Spinal cord (tissue), 10 donors: ENCODE data around the gene ZNF385C. TPM values are rescaled to one million over a fixed set of nuclear protein-coding genes. Genes with fewer than 3 reads are reported as not detected.

Experiments
- DNase-seq, 6 donors: peaks; one replicate each; pipeline versions ENCODE4 v3.0.0 to v3.0.0-alpha.2; 2013 to 2015; ENCODE audit warnings: low spot score in 6 of 6, low read depth in 4 of 6
- H3K27ac ChIP-seq: one replicate; pipeline ENCODE4 v1.5.1; 2013; ENCODE audit warnings: low read depth, low read length, control low read depth
- H3K27me3 ChIP-seq: one replicate; pipeline ENCODE4 v1.6.1; 2013; ENCODE audit warnings: low read length; ENCODE audit not compliant: control insufficient read depth, insufficient read depth
- H3K36me3 ChIP-seq: one replicate; pipeline ENCODE4 v1.6.1; 2013; ENCODE audit warnings: low read length; ENCODE audit not compliant: control insufficient read depth, insufficient read depth
- H3K4me1 ChIP-seq: one replicate; pipeline ENCODE4 v1.6.1; 2013; ENCODE audit warnings: low read length; ENCODE audit not compliant: control insufficient read depth, insufficient read depth
- H3K4me3 ChIP-seq: one replicate; pipeline ENCODE4 v1.5.1; 2013; ENCODE audit warnings: low read depth, low read length, control low read depth
- H3K9me3 ChIP-seq: one replicate; pipeline ENCODE4 v1.6.1; 2013; ENCODE audit warnings: low read length; ENCODE audit not compliant: control insufficient read depth, insufficient read depth
- WGBS: methylation state at CpG from one replicate; pipeline ENCODE4 v1.1.5; 2013; ENCODE audit warnings: missing lambda C conversion rate; ENCODE audit not compliant: insufficient coverage; 5-methylcytosine and 5-hydroxymethylcytosine counted together
- polyA plus RNA-seq, 2 donors: library from polyadenylated mRNA; unstranded; fragments of 120-200 nt; gene quantifications; one replicate each; pipeline ENCODE4 v1.2.1, GENCODE V29; 2013; ENCODE audit not compliant: insufficient read length in 2 of 2
- total RNA-seq, 2 donors: library from RNA; depleted of rRNA in 1 of 2; stranded (reverse); fragments of 120-200 nt in 1 of 2; fragments of >200 nt in 1 of 2; gene quantifications; one replicate each; pipeline versions ENCODE4 v1.2.3 to v1.2.4, GENCODE V29; 2013 to 2014
- donor health status: healthy.

Gene ZNF385C
- total and polyA plus RNA-seq, 4 donors: 0.50 to 7.3 (median 3.9) TPM

DNA sequence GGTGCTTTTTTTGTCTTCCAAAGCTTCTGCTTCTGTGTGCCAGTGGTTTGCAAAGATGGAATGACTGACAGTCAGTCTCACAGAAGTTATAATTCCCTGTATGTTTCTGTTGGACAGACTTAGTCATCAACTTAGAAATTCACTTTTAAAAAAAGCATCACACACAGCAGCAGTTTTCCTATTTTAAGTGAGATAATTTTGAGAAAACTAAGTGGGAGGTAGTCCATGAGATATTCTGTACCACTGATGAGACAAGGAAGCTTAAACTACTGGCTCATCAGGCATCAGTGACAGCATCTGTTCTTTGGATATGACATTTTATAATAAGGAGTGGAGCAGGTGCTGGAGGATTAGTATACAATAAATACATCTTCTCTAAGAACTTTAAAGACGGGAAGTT, 111.6 kb downstream of the ZNF385C start:
- no peaks in the 10 kb centered on the region for H3K9me3 ChIP-seq
- peaks cover 2% of the 10 kb centered on the region for H3K4me1 ChIP-seq
- peaks cover 58% of the 10 kb centered on the region for H3K36me3 ChIP-seq
- no peaks in the 10 kb centered on the region for H3K27me3 ChIP-seq
- WGBS: no CpG with 5 or more reads among the region's 1 CpG
- no peak overlapping the region for H3K4me3 ChIP-seq
- DNase-seq: no peak
- H3K27ac ChIP-seq: no peak overlapping the region

DNA sequence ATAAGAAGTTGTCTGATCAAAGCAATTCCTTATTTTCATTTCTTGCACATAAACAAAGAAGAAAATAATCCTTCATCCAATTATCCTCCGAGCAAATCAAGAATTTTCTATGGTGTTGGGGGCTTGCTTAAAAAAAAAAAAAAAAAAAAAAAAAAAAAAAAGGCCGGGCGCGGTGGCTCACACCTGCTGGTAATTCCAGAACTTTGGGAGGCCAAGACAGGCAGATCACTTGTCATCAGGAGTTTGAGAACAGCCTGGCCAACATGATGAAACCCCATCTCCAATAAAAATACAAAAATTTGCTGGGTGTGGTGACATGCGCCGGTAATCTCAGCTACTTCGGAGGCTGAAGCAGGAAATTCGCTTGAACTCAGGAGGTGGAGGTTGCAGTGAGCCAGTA, 112.4 kb downstream of the ZNF385C start:
- WGBS: 100% methylated on average over 4 of the region's 8 CpGs

DNA sequence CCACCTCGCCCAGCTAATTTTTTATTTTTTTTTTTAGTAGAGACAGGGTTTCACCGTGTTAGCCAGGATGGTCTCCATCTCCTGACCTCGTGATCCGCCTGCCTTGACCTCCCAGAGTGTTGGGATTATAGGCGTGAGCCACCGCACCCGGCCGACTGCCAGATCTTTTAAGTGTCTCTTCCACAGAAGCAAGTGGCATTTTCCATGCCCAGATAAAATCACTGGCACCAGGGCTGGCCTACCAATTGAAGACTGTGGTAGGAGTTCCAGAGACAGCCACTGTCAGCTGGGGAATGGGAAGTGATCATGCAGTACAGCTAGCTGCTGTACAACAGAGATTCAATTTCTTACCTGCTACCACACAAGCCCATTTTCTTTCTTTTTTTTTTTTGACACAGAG, 113.8 kb downstream of the ZNF385C start:
- 93% methylated on average over 7 of the region's 8 CpGs for WGBS
- no peaks in the 10 kb centered on the region for H3K4me1 ChIP-seq
- H3K9me3 ChIP-seq: no peaks in the 10 kb centered on the region
- H3K4me3 ChIP-seq: no peak overlapping the region
- no peak for DNase-seq
- peaks cover 63% of the 10 kb centered on the region for H3K36me3 ChIP-seq
- no peak overlapping the region for H3K27ac ChIP-seq
- H3K27me3 ChIP-seq: no peaks in the 10 kb centered on the region

More for the DNA sequence above, 112.4 kb downstream of the ZNF385C start:
- no peaks in the 10 kb centered on the region for H3K4me1 ChIP-seq
- DNase-seq: no peak
- no peak overlapping the region for H3K4me3 ChIP-seq
- no peaks in the 10 kb centered on the region for H3K27me3 ChIP-seq
- H3K9me3 ChIP-seq: no peaks in the 10 kb centered on the region
- no peak overlapping the region for H3K27ac ChIP-seq
- H3K36me3 ChIP-seq: peaks cover 62% of the 10 kb centered on the region

DNA sequence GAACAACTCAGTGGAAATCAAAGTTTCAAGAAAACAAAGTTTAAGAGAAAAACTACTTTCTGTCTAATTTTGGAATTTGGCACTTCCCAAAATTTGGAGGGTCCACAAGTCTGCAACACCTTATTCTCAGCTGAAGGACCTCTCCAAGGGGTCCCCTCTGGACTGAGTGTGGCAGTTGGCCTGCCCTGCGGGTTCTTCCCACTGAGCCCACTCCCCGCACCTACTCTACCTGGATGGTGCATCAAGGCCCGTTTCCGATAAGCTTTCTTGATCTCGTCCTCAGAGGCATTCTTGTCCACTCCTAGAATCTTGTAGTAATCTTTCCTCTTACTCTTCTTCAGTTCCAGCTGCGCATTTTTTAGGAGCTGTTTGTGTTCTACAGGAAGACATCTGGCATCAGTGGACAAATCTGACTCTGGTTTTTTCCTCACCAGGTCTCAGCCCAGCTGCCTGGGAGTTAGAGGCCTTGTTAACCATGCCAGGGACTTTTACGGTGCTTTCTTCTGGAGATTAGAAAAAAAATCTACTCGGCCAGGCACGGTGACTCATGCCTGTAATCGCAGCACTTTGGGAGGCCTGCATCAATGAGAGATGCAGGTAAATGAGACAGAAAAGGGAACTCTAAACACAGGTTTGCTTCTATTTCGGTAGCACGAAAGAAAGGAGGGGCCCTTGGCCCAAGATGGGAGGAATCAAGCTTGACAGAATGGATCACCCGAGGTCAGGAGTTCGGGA, 116.1 kb downstream of the ZNF385C start:
- WGBS: 95% methylated on average over 11 of the region's 14 CpGs
- Histone ChIP-seq H3K4me1 (no peaks in the 10 kb centered on the region), H3K9me3 (no peaks in the 10 kb centered on the region), H3K27ac (no peak overlapping the region), H3K36me3 (peaks cover 75% of the 10 kb centered on the region), H3K27me3 (no peaks in the 10 kb centered on the region), H3K4me3 (no peak overlapping the region)
- no peak for DNase-seq

DNA sequence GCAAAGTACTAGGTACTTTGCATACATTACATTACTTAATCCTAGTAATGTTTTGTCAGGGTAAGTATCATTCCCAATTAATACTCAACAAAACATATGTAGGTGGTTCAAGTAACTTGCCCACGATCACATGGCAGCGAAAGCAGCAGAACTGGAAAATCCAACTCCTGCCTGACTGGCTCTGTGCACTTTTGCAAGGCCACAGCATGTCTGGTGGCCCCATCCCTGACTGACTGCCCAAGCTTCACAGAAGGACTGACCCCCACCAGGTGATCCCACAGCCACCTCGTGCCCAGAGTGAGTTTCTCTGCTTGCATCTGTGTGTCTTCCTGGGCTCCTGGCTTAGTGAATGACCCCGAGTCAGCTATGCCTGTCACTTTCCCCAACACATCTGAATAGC, 120.3 kb downstream of the ZNF385C start:
- no peak overlapping the region for H3K4me3 ChIP-seq
- no peaks in the 10 kb centered on the region for H3K27me3 ChIP-seq
- H3K4me1 ChIP-seq: peaks cover 30% of the 10 kb centered on the region
- H3K36me3 ChIP-seq: peaks cover 96% of the 10 kb centered on the region
- DNase-seq: no peak
- 92% methylated on average over 4 of the region's 4 CpGs for WGBS
- no peaks in the 10 kb centered on the region for H3K9me3 ChIP-seq
- H3K27ac ChIP-seq: no peak overlapping the region

DNA sequence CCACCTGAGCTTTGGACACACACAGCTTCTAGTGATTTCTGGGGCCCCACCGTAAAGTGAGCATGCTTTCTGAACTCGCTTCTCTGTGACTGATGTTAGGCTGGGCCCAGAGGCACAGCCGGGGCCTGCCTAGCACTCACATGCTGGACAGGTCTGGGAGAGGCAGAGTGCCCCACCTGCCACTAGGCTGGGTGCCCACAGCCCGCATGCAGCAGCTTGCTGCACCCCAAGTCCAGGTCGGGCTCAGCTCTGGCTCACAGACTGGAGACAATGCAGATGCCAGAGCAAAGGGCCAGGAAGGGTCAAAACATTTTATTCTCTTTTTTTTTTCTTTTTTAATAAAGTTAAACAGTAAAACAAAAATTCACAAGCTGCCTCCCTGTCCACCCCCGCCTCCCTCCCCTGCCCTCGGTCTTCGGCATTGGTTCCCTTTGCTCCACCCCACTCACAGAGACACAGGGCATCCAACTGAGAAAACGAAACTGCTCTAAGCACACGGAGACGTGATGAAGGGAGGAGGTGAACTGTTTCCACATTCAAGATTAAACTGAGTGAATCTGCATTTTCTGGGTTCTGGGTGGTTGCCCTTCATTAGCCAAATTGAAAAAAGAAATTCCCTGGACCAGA, 122.0 kb downstream of the ZNF385C start:
- no peak for DNase-seq
- H3K36me3 ChIP-seq: peaks cover 94% of the 10 kb centered on the region
- no peak overlapping the region for H3K4me3 ChIP-seq
- WGBS: 96% methylated on average over 4 of the region's 11 CpGs
- no peaks in the 10 kb centered on the region for H3K9me3 ChIP-seq
- H3K27me3 ChIP-seq: no peaks in the 10 kb centered on the region
- peak overlapping the region; percentile 64 for H3K27ac ChIP-seq
- H3K4me1 ChIP-seq: peaks cover 42% of the 10 kb centered on the region

Other genes with a start within 250 kb of the ZNF385C start
- 10 to 100 TPM; 32.2 to 64.6 TPM for gene KLHL11, start 233.1 kb downstream of the ZNF385C start, total RNA-seq
- 10 to 100 TPM; 11.1 to 14.7 TPM for gene KLHL11, start 233.1 kb downstream of the ZNF385C start, polyA plus RNA-seq
- 100 to 1,000 TPM in 1 of 2 donors, 10 to 100 TPM in 1; 96.3 to 162 TPM for gene ACLY, start 179.5 kb downstream of the ZNF385C start, total RNA-seq
- gene ACLY, start 179.5 kb downstream of the ZNF385C start, polyA plus RNA-seq: 100 to 1,000 TPM; 163 to 186 TPM
- gene ODAD4, start 167.9 kb downstream of the ZNF385C start, total RNA-seq: 1 to 10 TPM; 2.0 to 7.0 TPM
- gene ODAD4, start 167.9 kb downstream of the ZNF385C start, polyA plus RNA-seq: 1 to 10 TPM; 7.1 to 8.7 TPM
- 100 to 1,000 TPM; 277 to 654 TPM for gene CNP, start 131.7 kb downstream of the ZNF385C start, total RNA-seq
- gene CNP, start 131.7 kb downstream of the ZNF385C start, polyA plus RNA-seq: 1,000 to 10,000 TPM in 1 of 2 donors, 100 to 1,000 TPM in 1; 918 to 1,008 TPM
- 10 to 100 TPM; 87.3 to 87.6 TPM for gene DNAJC7, start 81.0 kb downstream of the ZNF385C start, total RNA-seq
- gene DNAJC7, start 81.0 kb downstream of the ZNF385C start, polyA plus RNA-seq: 100 to 1,000 TPM; 128 to 133 TPM
- 10 to 100 TPM; 24.7 to 55.8 TPM for gene NKIRAS2, start 78.4 kb downstream of the ZNF385C start, total RNA-seq
- gene NKIRAS2, start 78.4 kb downstream of the ZNF385C start, polyA plus RNA-seq: 10 to 100 TPM; 75.8 to 79.6 TPM
- gene C17orf113, start 47.9 kb downstream of the ZNF385C start, total RNA-seq: 1 to 10 TPM; 3.0 to 3.1 TPM
- gene C17orf113, start 47.9 kb downstream of the ZNF385C start, polyA plus RNA-seq: 1 to 10 TPM; 3.4 to 4.5 TPM
- 10 to 100 TPM in 1 of 2 donors, 1 to 10 TPM in 1; 6.7 to 19.7 TPM for gene DHX58, start 14.2 kb upstream of the ZNF385C start, total RNA-seq
- gene DHX58, start 14.2 kb upstream of the ZNF385C start, polyA plus RNA-seq: 1 to 10 TPM; 7.6 to 10.0 TPM
- 10 to 100 TPM; 19.3 to 30.5 TPM for gene KAT2A, start 22.9 kb upstream of the ZNF385C start, total RNA-seq
- 100 to 1,000 TPM; 103 to 120 TPM for gene KAT2A, start 22.9 kb upstream of the ZNF385C start, polyA plus RNA-seq
- gene HSPB9, start 24.3 kb upstream of the ZNF385C start, total RNA-seq: under 1 TPM; 0.10 to 0.11 TPM
- under 1 TPM; 0.30 to 0.51 TPM for gene HSPB9, start 24.3 kb upstream of the ZNF385C start, polyA plus RNA-seq
- gene RAB5C, start 56.5 kb upstream of the ZNF385C start, total RNA-seq: 10 to 100 TPM; 61.0 to 95.7 TPM
- 100 to 1,000 TPM; 187 to 189 TPM for gene RAB5C, start 56.5 kb upstream of the ZNF385C start, polyA plus RNA-seq
- under 1 TPM; 0.30 to 0.33 TPM for gene KCNH4, start 82.7 kb upstream of the ZNF385C start, total RNA-seq
- 1 to 10 TPM; 1.2 to 2.1 TPM for gene KCNH4, start 82.7 kb upstream of the ZNF385C start, polyA plus RNA-seq
- gene HCRT, start 87.0 kb upstream of the ZNF385C start, total RNA-seq: not detected
- not detected for gene HCRT, start 87.0 kb upstream of the ZNF385C start, polyA plus RNA-seq
- gene GHDC, start 96.0 kb upstream of the ZNF385C start, total RNA-seq: 10 to 100 TPM in 1 of 2 donors, 1 to 10 TPM in 1; 7.1 to 16.0 TPM
- 10 to 100 TPM; 11.9 to 14.4 TPM for gene GHDC, start 96.0 kb upstream of the ZNF385C start, polyA plus RNA-seq
- 10 to 100 TPM; 27.2 to 29.1 TPM for gene STAT5B, start 177.9 kb upstream of the ZNF385C start, total RNA-seq
- gene STAT5B, start 177.9 kb upstream of the ZNF385C start, polyA plus RNA-seq: 10 to 100 TPM; 34.9 to 44.1 TPM
- 1 to 10 TPM; 8.3 to 8.5 TPM for gene STAT5A, start 190.0 kb upstream of the ZNF385C start, total RNA-seq
- gene STAT5A, start 190.0 kb upstream of the ZNF385C start, polyA plus RNA-seq: 1 to 10 TPM; 4.3 to 6.7 TPM